ENCODE measurements around the gene MIS18BP1.
"Not testable (repeated sequence)": the region's sequence is repeated elsewhere in the genome, so short reads cannot be mapped to it uniquely, and the experiment has no call there.

Gene MIS18BP1

DNA sequence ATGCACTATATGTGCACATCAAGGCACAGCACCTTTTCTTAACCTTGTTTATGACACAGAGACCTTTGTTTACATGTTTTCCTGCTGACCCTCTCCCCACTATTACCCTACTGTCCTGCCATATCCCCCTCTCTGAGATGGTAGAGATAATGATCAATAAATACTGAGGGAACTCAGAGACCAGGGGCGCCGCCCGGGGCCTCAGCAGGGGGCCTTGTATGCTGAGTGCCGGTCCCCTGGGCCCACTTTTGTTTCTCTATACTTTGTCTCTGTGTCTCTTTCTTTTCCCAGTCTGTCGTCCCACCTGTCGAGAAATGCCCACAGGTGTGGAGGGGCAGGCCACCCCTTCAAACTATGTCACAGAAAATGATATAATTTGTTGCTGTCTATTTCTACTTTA is 38.7 kb downstream of the MIS18BP1 start:
- not testable (repeated sequence) for H3K9me3 ChIP-seq (ENCODE audit: low read length); H3K4me3 ChIP-seq (ENCODE audit: low read length); H3K4me1 ChIP-seq (ENCODE audit: insufficient read depth, low read length); H2AFZ ChIP-seq (ENCODE audit: low read depth, low read length); H3K27me3 ChIP-seq (ENCODE audit: insufficient read depth, low read length)
- H3K36me3 ChIP-seq (ENCODE audit: insufficient read depth, low read length), result peaks cover 62% of the 10 kb centered on the region

GRCh38 chr14:45213716-45214115 is 39.3 kb downstream of the MIS18BP1 start:
- not testable (repeated sequence) for H3K9me3 ChIP-seq (ENCODE audit: low read length); H3K27me3 ChIP-seq (ENCODE audit: insufficient read depth, low read length); H3K4me1 ChIP-seq (ENCODE audit: insufficient read depth, low read length); H2AFZ ChIP-seq (ENCODE audit: low read depth, low read length); H3K4me3 ChIP-seq (ENCODE audit: low read length)
- H3K36me3 ChIP-seq (ENCODE audit: insufficient read depth, low read length), result peaks cover 63% of the 10 kb centered on the region

- H3K27me3 ChIP-seq (ENCODE audit: insufficient read depth, low read length), result no peaks in the 10 kb centered on the region
- H3K4me1 ChIP-seq (ENCODE audit: insufficient read depth, low read length), result no peaks in the 10 kb centered on the region
- peaks cover 60% of the 10 kb centered on the region for H3K36me3 ChIP-seq (ENCODE audit: insufficient read depth, low read length)
- no peaks in the 10 kb centered on the region for H3K9me3 ChIP-seq (ENCODE audit: low read length)
- no peak overlapping the region for H2AFZ ChIP-seq (ENCODE audit: low read depth, low read length)
- no peak overlapping the region for H3K4me3 ChIP-seq (ENCODE audit: low read length)
These were observed 40.8 kb downstream of the MIS18BP1 start for GRCh38 chr14:45212231-45212630.

DNA sequence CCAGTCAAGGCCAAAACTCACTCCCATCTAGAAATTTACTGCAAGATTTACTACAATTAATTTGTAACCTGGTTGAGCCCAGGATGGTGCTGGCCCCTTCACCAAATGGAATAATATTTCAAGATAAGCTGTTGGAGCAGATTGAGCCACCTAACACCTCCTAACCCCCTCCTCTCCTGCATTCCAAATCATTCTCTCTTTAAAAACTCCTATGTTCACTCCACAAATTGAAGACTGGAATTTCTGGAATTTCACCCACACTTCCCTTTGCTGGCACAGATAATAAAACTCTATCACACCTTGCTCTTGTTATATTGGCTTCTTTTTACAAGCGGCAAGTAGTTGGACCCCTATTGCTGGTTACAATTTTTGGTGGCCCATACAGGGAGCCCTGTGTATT is 41.7 kb downstream of the MIS18BP1 start:
- Histone ChIP-seq H3K9me3 (ENCODE audit: low read length) (no peaks in the 10 kb centered on the region), H2AFZ (ENCODE audit: low read depth, low read length) (no peak overlapping the region), H3K36me3 (ENCODE audit: insufficient read depth, low read length) (peaks cover 62% of the 10 kb centered on the region), H3K4me3 (ENCODE audit: low read length) (no peak overlapping the region), H3K27me3 (ENCODE audit: insufficient read depth, low read length) (no peaks in the 10 kb centered on the region), H3K4me1 (ENCODE audit: insufficient read depth, low read length) (no peaks in the 10 kb centered on the region)

GRCh38 chr14:45210159-45210558 is 42.8 kb downstream of the MIS18BP1 start:
- Histone ChIP-seq H3K4me3 (ENCODE audit: low read length) (no peak overlapping the region), H3K9me3 (ENCODE audit: low read length) (no peaks in the 10 kb centered on the region), H3K36me3 (ENCODE audit: insufficient read depth, low read length) (peaks cover 63% of the 10 kb centered on the region)

DNA sequence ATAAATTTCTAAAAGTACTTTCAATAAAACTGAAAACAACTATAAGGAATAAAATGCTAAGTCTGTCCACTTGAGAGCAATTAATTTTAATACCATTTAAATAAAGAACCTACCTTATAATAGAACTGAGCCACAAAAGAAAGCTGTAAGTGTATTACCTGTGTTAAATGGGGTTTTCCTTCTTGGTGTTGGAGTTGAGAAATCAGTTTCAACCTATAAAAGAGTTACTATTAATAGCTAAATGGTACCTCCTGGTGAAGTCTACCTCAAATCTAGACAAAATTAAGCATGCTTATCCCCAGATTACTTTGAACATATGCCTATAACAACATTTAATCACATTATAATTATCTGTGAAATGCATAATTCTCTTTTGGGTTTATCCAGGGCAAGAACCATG is 48.8 kb downstream of the MIS18BP1 start:
- H3K4me3 ChIP-seq (ENCODE audit: low read length), result no peak overlapping the region
- peaks cover 44% of the 10 kb centered on the region for H3K36me3 ChIP-seq (ENCODE audit: insufficient read depth, low read length)

More at GRCh38 chr14:45210159-45210558, 42.8 kb downstream of the MIS18BP1 start:
- H3K4me1 ChIP-seq (ENCODE audit: insufficient read depth, low read length), result no peaks in the 10 kb centered on the region
- H2AFZ ChIP-seq (ENCODE audit: low read depth, low read length), result no peak overlapping the region
- H3K27me3 ChIP-seq (ENCODE audit: insufficient read depth, low read length), result no peaks in the 10 kb centered on the region

GRCh38 chr14:45201905-45202304 is 51.1 kb downstream of the MIS18BP1 start:
- H3K4me3 ChIP-seq (ENCODE audit: low read length), result no peak overlapping the region
- no peaks in the 10 kb centered on the region for H3K9me3 ChIP-seq (ENCODE audit: low read length)
- peaks cover 8% of the 10 kb centered on the region for H3K4me1 ChIP-seq (ENCODE audit: insufficient read depth, low read length)
- H3K27me3 ChIP-seq (ENCODE audit: insufficient read depth, low read length), result no peaks in the 10 kb centered on the region
- no peak overlapping the region for H2AFZ ChIP-seq (ENCODE audit: low read depth, low read length)
- peaks cover 35% of the 10 kb centered on the region for H3K36me3 ChIP-seq (ENCODE audit: insufficient read depth, low read length)

More for the DNA sequence above, 48.8 kb downstream of the MIS18BP1 start:
- no peak overlapping the region for H2AFZ ChIP-seq (ENCODE audit: low read depth, low read length)
- no peaks in the 10 kb centered on the region for H3K9me3 ChIP-seq (ENCODE audit: low read length)
- H3K4me1 ChIP-seq (ENCODE audit: insufficient read depth, low read length), result peaks cover under 1% of the 10 kb centered on the region
- no peaks in the 10 kb centered on the region for H3K27me3 ChIP-seq (ENCODE audit: insufficient read depth, low read length)

DNA sequence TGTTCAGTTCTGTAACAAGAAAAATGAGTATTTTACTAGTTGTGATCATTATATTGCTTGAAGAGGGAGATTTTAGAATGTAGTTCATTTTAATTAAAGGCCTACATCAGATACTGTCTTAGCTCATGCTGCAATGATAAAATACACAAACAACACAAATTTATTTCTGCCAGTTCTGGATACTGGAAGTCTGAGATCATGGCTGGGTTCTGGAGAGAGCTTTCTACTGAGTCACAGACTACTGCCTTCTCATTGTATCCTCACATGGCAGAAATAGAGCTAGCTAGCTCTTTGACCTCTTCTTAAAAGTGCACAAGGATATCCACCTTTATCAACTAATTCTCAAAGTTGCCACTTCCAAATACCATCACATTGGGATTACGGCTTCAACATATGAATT is 53.8 kb downstream of the MIS18BP1 start:
- no peak overlapping the region for H2AFZ ChIP-seq (ENCODE audit: low read depth, low read length)
- H3K4me3 ChIP-seq (ENCODE audit: low read length), result no peak overlapping the region
- H3K9me3 ChIP-seq (ENCODE audit: low read length), result no peaks in the 10 kb centered on the region
- no peaks in the 10 kb centered on the region for H3K27me3 ChIP-seq (ENCODE audit: insufficient read depth, low read length)
- H3K36me3 ChIP-seq (ENCODE audit: insufficient read depth, low read length), result peaks cover 25% of the 10 kb centered on the region
- H3K4me1 ChIP-seq (ENCODE audit: insufficient read depth, low read length), result peaks cover 8% of the 10 kb centered on the region

DNA sequence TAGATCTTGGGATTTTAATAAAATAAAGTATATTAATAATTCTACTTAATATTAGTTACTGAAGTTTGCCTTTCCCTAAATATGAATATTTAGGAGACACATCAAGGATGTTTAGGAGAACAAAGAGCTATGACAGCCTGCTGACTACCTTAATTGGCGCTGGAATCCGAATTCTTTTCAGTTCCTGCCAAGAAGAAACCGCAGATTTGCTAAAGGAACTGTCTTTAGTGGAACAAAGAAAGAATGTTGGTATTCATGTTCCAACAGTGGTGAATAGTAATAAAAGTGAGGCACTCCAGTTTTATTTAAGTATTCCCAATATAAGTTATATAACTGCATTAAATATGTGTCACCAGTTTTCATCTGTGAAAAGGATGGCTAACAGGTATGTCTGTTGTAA is 54.5 kb downstream of the MIS18BP1 start:
- Histone ChIP-seq H3K4me1 (ENCODE audit: insufficient read depth, low read length) (peaks cover 8% of the 10 kb centered on the region), H3K9me3 (ENCODE audit: low read length) (no peaks in the 10 kb centered on the region), H3K27me3 (ENCODE audit: insufficient read depth, low read length) (no peaks in the 10 kb centered on the region), H2AFZ (ENCODE audit: low read depth, low read length) (no peak overlapping the region), H3K4me3 (ENCODE audit: low read length) (no peak overlapping the region), H3K36me3 (ENCODE audit: insufficient read depth, low read length) (peaks cover 25% of the 10 kb centered on the region)

DNA sequence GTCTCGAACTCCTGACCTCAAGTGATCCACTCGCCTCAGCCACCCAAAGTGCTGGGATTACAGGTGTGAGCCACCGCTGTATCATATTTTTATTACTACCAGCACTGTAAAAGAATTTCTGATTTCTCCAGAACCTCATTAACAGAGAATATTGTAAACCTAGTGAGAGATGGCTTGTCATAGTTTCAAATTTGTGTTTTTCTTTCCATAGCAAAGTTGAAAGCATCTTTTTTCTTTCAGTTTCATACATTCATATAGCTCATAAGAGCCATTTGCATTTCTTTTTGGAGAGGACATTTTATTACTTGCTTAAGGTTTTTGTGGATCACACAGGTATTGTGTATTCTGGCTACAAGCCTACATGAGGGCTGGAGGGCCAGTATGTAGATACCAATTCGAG is 58.0 kb downstream of the MIS18BP1 start:
- Histone ChIP-seq H2AFZ (ENCODE audit: low read depth, low read length) (no peak overlapping the region), H3K4me1 (ENCODE audit: insufficient read depth, low read length) (peaks cover 8% of the 10 kb centered on the region), H3K4me3 (ENCODE audit: low read length) (no peak overlapping the region), H3K27me3 (ENCODE audit: insufficient read depth, low read length) (no peaks in the 10 kb centered on the region), H3K9me3 (ENCODE audit: low read length) (no peaks in the 10 kb centered on the region), H3K36me3 (ENCODE audit: insufficient read depth, low read length) (peaks cover 16% of the 10 kb centered on the region)

DNA sequence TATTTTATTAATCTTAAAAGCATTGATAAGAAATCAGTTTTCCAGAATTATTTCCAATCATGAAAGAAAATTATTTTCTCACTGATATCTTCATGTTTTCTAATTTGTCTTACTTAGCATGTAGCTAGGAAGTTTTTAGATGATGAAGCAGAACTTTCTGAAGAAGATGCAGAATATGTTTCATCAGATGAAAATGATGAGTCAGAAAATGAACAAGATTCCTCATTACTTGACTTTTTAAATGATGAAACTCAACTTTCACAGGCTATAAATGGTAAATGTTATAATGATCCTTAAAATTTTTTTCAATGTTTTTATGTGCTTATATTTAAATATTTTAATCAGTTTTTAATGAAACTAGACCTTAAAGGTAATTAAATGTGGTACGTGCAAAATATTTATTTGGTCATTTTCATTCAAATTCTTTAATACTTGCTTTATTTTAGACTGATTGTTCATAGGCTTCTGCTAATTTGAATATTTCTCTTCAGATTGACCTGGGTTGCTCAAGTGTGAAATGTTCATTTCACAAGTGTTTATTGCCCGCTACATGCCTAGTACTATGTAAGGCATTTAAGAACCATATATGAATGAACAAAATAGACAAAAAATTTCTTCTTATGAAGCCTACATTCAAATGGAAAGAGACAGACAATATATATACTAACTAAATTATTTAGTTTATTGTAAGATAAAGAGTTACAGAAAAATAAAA is 67.7 kb downstream of the MIS18BP1 start:
- H3K27me3 ChIP-seq (ENCODE audit: insufficient read depth, low read length), result no peaks in the 10 kb centered on the region
- H2AFZ ChIP-seq (ENCODE audit: low read depth, low read length), result no peak overlapping the region

DNA sequence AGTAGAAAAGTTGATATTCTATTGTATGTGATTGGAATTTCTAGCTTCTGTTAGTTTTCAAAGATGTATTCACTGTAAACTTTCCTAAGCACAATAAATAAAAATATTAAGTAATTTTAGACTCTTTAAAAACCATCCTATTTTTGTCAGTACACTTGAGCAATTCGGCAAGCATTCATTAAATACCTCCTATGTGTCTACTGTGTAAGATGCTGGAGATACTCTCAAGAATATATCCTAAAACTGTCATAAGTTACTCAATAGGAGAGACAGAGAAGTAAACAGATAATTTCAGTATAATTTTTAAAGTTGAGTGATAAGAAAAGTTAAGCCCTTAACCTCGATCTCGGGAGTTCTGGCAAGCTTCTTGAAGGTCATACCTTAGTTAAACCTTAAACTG is 71.2 kb downstream of the MIS18BP1 start:
- Histone ChIP-seq H3K4me1 (ENCODE audit: insufficient read depth, low read length) (no peaks in the 10 kb centered on the region), H3K4me3 (ENCODE audit: low read length) (no peak overlapping the region), H2AFZ (ENCODE audit: low read depth, low read length) (no peak overlapping the region), H3K27me3 (ENCODE audit: insufficient read depth, low read length) (no peaks in the 10 kb centered on the region), H3K36me3 (ENCODE audit: insufficient read depth, low read length) (peaks cover 2% of the 10 kb centered on the region), H3K9me3 (ENCODE audit: low read length) (no peaks in the 10 kb centered on the region)

More for the DNA sequence above, 67.7 kb downstream of the MIS18BP1 start:
- Histone ChIP-seq H3K4me1 (ENCODE audit: insufficient read depth, low read length) (no peaks in the 10 kb centered on the region), H3K9me3 (ENCODE audit: low read length) (no peaks in the 10 kb centered on the region), H3K36me3 (ENCODE audit: insufficient read depth, low read length) (peaks cover 14% of the 10 kb centered on the region), H3K4me3 (ENCODE audit: low read length) (no peak overlapping the region)

GRCh38 chr14:45181329-45181728 is 71.7 kb downstream of the MIS18BP1 start:
- H3K36me3 ChIP-seq (ENCODE audit: insufficient read depth, low read length), result no peaks in the 10 kb centered on the region
- no peaks in the 10 kb centered on the region for H3K27me3 ChIP-seq (ENCODE audit: insufficient read depth, low read length)
- no peak overlapping the region for H2AFZ ChIP-seq (ENCODE audit: low read depth, low read length)
- no peak overlapping the region for H3K4me3 ChIP-seq (ENCODE audit: low read length)
- H3K4me1 ChIP-seq (ENCODE audit: insufficient read depth, low read length), result no peaks in the 10 kb centered on the region
- no peaks in the 10 kb centered on the region for H3K9me3 ChIP-seq (ENCODE audit: low read length)

DNA sequence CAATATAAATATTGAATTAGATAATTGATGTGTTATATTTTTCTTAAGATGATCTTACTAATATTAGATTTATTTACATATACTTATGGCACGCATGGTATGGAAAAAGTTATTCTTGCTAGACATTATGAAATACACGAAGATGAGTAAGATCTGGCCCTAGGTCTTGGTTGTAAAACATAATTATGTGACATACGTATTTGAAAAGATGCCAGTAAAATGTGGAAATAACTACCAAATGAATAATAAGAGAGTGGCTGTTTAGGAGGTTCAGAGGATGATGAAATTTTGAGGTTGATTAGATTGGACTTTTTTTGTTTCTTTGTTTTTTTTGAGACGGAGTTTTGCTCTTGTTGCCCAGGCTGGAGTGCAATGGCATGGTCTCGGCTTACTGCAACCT is 75.9 kb downstream of the MIS18BP1 start:
- Histone ChIP-seq H3K27me3 (ENCODE audit: insufficient read depth, low read length) (no peaks in the 10 kb centered on the region), H3K9me3 (ENCODE audit: low read length) (no peaks in the 10 kb centered on the region), H3K36me3 (ENCODE audit: insufficient read depth, low read length) (peaks cover 4% of the 10 kb centered on the region), H3K4me3 (ENCODE audit: low read length) (no peak overlapping the region), H3K4me1 (ENCODE audit: insufficient read depth, low read length) (no peaks in the 10 kb centered on the region), H2AFZ (ENCODE audit: low read depth, low read length) (no peak overlapping the region)

Measured in neuron (in vitro differentiated cells).